DND-41 (cell line): Measurements from ENCODE around the gene CACNA2D4.

Source experiments
- ATAC-seq: fragments of 200-7000 bp; cut with Tn5 transposase; 3 replicates; pipeline ENCODE4 v1.9.1; 2021; ENCODE audit warnings: low read depth; ENCODE audit not compliant: insufficient read depth
- DNase-seq: peaks from one replicate; pipeline ENCODE4 v3.0.0-alpha.2; 2020
- H2AFZ ChIP-seq: 2 replicates; pipeline ENCODE4 v1.6.0; 2012; ENCODE audit warnings: low read depth, low read length
- H3K27ac ChIP-seq: 2 replicates; pipeline ENCODE4 v1.5.1; 2012; ENCODE audit warnings: low read length, inconsistent platforms
- H3K27me3 ChIP-seq: fragments of 200-600 bp; sonication (generic); 2 replicates; pipeline ENCODE4 v1.6.0; 2012; ENCODE audit warnings: low read length, mild to moderate bottlenecking, inconsistent platforms; ENCODE audit not compliant: insufficient read depth, poor library complexity
- H3K36me3 ChIP-seq: 2 replicates; pipeline ENCODE4 v1.5.1; 2012; ENCODE audit warnings: low read length, inconsistent platforms; ENCODE audit not compliant: insufficient read depth
- H3K4me1 ChIP-seq: 2 replicates; pipeline ENCODE4 v1.5.1; 2012; ENCODE audit warnings: mild to moderate bottlenecking, low read length; ENCODE audit not compliant: insufficient read depth
- H3K4me2 ChIP-seq: 2 replicates; pipeline ENCODE4 v1.6.0; 2012; ENCODE audit warnings: mild to moderate bottlenecking, moderate library complexity, low read length, inconsistent platforms; ENCODE audit not compliant: insufficient read depth
- H3K4me3 ChIP-seq, 2 experiments: fragments of 200-600 bp in 1 of 2; shearing (Covaris generic) in 1 of 2; 2 replicates each; pipeline ENCODE4 v1.5.1; 2012 to 2016; ENCODE audit warnings: inconsistent platforms in 2 of 2, low read length in 2 of 2, mild to moderate bottlenecking in 2 of 2, low read depth in 1 of 2, moderate library complexity in 1 of 2
- H3K79me2 ChIP-seq: 2 replicates; pipeline ENCODE4 v1.6.0; 2012; ENCODE audit warnings: low read length, inconsistent platforms; ENCODE audit not compliant: insufficient read depth
- H3K9ac ChIP-seq: 2 replicates; pipeline ENCODE4 v1.6.0; 2012; ENCODE audit warnings: low read depth, mild to moderate bottlenecking, inconsistent platforms, low read length, moderate library complexity
- H3K9me3 ChIP-seq: 2 replicates; pipeline ENCODE4 v1.5.1; 2012; ENCODE audit warnings: low read length, moderate library complexity, mild to moderate bottlenecking, inconsistent platforms; ENCODE audit not compliant: insufficient read depth, severe bottlenecking
- H4K20me1 ChIP-seq: 2 replicates; pipeline ENCODE4 v1.6.0; 2012; ENCODE audit warnings: low read length; ENCODE audit not compliant: insufficient read depth
- CTCF ChIP-seq: IDR thresholded peaks from 2 replicates; pipeline ENCODE4 v1.5.1; 2012; ENCODE audit warnings: borderline replicate concordance, low read length, moderate library complexity, mild to moderate bottlenecking; ENCODE audit not compliant: poor library complexity, severe bottlenecking; ENCODE audit errors: extremely low read depth
- EZH2 ChIP-seq: IDR thresholded peaks from 3 replicates; pipeline ENCODE4 v1.6.1; 2012; ENCODE audit warnings: borderline replicate concordance, low read depth, mild to moderate bottlenecking, moderate library complexity, low read length, inconsistent platforms; ENCODE audit not compliant: severe bottlenecking

Gene CACNA2D4

GRCh38 chr12:1815814-1816729 is 102.4 kb downstream of the CACNA2D4 start:
- no peak for TF ChIP-seq CTCF
- no peak for TF ChIP-seq EZH2
- H4K20me1 ChIP-seq = peaks cover 2% of the 10 kb centered on the region; the same call in 1 of the 2 replicates
- H3K9ac ChIP-seq = no peak overlapping the region
- no peak overlapping the region for H3K4me2 ChIP-seq
- DNase-seq (no peak), ATAC-seq (no peak)
- H3K79me2 ChIP-seq = no peaks in the 10 kb centered on the region
- no peak overlapping the region for H3K4me3 ChIP-seq
- peaks cover 26% of the 10 kb centered on the region for H3K27me3 ChIP-seq
- H3K27ac ChIP-seq = no peak overlapping the region
- no peaks in the 10 kb centered on the region for H3K4me1 ChIP-seq
- no peak overlapping the region for H2AFZ ChIP-seq
- H3K9me3 ChIP-seq = no peaks in the 10 kb centered on the region
- H3K36me3 ChIP-seq = no peaks in the 10 kb centered on the region

- Histone ChIP-seq H3K27ac (no peak overlapping the region), H3K4me3 (no peak overlapping the region), H3K9ac (no peak overlapping the region), H3K79me2 (no peaks in the 10 kb centered on the region), H3K36me3 (no peaks in the 10 kb centered on the region), H3K27me3 (peaks cover 16% of the 10 kb centered on the region), H3K9me3 (no peaks in the 10 kb centered on the region), H3K4me1 (no peaks in the 10 kb centered on the region), H2AFZ (no peak overlapping the region), H3K4me2 (no peak overlapping the region), H4K20me1 (no peaks in the 10 kb centered on the region)
- TF ChIP-seq CTCF (no peak), EZH2 (no peak)
- DNase-seq = no peak
- no peak for ATAC-seq
These were observed 103.3 kb downstream of the CACNA2D4 start for GRCh38 chr12:1815108-1815507.

- no peaks in the 10 kb centered on the region for H3K4me1 ChIP-seq
- ATAC-seq = no peak
- no peak overlapping the region for H2AFZ ChIP-seq
- H3K9me3 ChIP-seq = no peaks in the 10 kb centered on the region
- no peaks in the 10 kb centered on the region for H3K36me3 ChIP-seq
- no peak overlapping the region for H3K9ac ChIP-seq
- DNase-seq = no peak
- H3K4me2 ChIP-seq = no peak overlapping the region
- H4K20me1 ChIP-seq = no peaks in the 10 kb centered on the region
- no peak for TF ChIP-seq CTCF
- TF ChIP-seq EZH2 = no peak
- H3K27me3 ChIP-seq = peaks cover 8% of the 10 kb centered on the region
- no peaks in the 10 kb centered on the region for H3K79me2 ChIP-seq
- no peak overlapping the region for H3K27ac ChIP-seq
- H3K4me3 ChIP-seq = no peak overlapping the region
These were observed 104.2 kb downstream of the CACNA2D4 start for GRCh38 chr12:1814266-1814665.
